Measurements from ENCODE around the gene COX7A2L.

DNA sequence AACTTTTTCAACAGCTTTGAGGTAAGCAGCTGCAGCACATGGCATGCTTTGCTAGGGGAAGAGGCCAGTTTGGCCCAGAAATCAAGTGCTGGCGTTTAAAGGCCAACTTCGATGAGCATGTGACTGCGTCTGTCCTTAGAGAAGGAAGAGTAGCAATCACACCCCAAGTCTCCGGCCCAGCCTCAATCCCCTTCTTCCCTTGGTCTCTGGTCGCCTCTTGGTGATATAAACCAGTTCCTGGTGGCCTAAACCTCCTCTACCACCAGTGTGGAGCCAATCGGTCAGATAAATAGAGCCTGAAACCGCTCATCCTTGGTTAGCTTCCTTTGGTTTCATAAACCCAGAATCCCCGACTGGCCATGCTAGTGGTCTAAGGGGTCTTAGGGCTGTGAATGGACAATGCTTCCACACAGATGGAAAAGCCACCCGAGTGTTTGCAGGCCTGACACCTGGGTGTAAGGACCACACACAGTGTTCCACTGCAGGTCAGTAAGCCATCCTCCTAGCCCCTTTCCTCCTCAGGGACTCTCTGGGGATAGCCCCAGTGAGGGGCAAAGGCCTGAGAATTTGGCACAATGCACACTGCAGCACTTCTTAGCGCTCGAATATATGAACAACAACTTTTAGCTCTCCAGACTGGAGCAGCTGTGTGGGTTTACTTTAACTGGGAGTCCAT, 23.0 kb upstream of the COX7A2L start:
- TF ChIP-seq POLR2A (IDR thresholded peaks at IDR 0.05) (no peak), POLR2AphosphoS5 (IDR thresholded peaks at IDR 0.05) (no peak)
- TF ChIP-seq, protein P1, sequence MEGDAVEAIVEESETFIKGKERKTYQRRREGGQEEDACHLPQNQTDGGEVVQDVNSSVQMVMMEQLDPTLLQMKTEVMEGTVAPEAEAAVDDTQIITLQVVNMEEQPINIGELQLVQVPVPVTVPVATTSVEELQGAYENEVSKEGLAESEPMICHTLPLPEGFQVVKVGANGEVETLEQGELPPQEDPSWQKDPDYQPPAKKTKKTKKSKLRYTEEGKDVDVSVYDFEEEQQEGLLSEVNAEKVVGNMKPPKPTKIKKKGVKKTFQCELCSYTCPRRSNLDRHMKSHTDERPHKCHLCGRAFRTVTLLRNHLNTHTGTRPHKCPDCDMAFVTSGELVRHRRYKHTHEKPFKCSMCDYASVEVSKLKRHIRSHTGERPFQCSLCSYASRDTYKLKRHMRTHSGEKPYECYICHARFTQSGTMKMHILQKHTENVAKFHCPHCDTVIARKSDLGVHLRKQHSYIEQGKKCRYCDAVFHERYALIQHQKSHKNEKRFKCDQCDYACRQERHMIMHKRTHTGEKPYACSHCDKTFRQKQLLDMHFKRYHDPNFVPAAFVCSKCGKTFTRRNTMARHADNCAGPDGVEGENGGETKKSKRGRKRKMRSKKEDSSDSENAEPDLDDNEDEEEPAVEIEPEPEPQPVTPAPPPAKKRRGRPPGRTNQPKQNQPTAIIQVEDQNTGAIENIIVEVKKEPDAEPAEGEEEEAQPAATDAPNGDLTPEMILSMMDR (IDR thresholded peaks at IDR 0.05) = no peak
